H1 (cell line): ENCODE results near the gene ITGA8. TPM values are rescaled to one million over a fixed set of nuclear protein-coding genes. Genes with fewer than 3 reads are reported as not detected.

Experiments used
- EP300 ChIP-seq, 2 experiments: IDR thresholded peaks; 1 replicate in 1 of 2; 2 replicates in 1 of 2; pipeline ENCODE4 v1.6.1; 2011 to 2012; ENCODE audit warnings: low read depth in 2 of 2, low read length in 2 of 2, mild to moderate bottlenecking in 2 of 2, borderline replicate concordance in 1 of 2, inconsistent platforms in 1 of 2, moderate library complexity in 1 of 2
- FOSL1 ChIP-seq: IDR thresholded peaks from 2 replicates; pipeline ENCODE4 v1.6.1; 2011; ENCODE audit warnings: mild to moderate bottlenecking, low read depth, low read length, moderate library complexity; ENCODE audit not compliant: insufficient read depth
- MAFK ChIP-seq: IDR thresholded peaks from 2 replicates; pipeline ENCODE4 v1.6.1; 2012; ENCODE audit warnings: low read depth, mild to moderate bottlenecking, improper control_type of control experiment, low read length
- RNF2 ChIP-seq: fragments of 200-900, 300-1000 bp; sonication (generic); IDR thresholded peaks from 2 replicates; pipeline ENCODE4 v1.7.1; 2016; ENCODE audit warnings: borderline replicate concordance, low read depth, mild to moderate bottlenecking, antibody characterized with exemption, low read length; ENCODE audit not compliant: poor library complexity, severe bottlenecking; ENCODE audit errors: missing control alignments
- polyA plus RNA-seq, 7 experiments: library from polyadenylated mRNA; depleted of rRNA in 3 of 7; stranded (reverse) in 5 of 7; unstranded in 2 of 7; fragments of >200 nt in 5 of 7; fragments of 200-250 nt in 2 of 7; gene quantifications; 1 replicate in 5 of 7; 2 replicates in 1 of 7; 4 replicates in 1 of 7; pipeline versions ENCODE4 v1.2.1 to v1.2.3, GENCODE V29; 2011 to 2013; ENCODE audit warnings: missing spikeins in 2 of 7, mixed read lengths in 2 of 7
- total RNA-seq: library from RNA; stranded (reverse); fragmentation: NEBNext Ultra II Directional; extraction: Animal tissue kit (Norgen Biotek cat#: 25700); gene quantifications from 2 replicates; pipeline ENCODE4 v1.2.1, GENCODE V29; 2021
- TF ChIP-seq, protein P1 (sequence below): IDR thresholded peaks from 2 replicates; pipeline ENCODE4 v1.6.1; 2012; ENCODE audit warnings: inconsistent platforms

Gene ITGA8
- total and polyA plus RNA-seq, 2 of the 8 experiments (the other 6 are each of a cell fraction or from before 2014, with no cell fraction given): not detected

DNA sequence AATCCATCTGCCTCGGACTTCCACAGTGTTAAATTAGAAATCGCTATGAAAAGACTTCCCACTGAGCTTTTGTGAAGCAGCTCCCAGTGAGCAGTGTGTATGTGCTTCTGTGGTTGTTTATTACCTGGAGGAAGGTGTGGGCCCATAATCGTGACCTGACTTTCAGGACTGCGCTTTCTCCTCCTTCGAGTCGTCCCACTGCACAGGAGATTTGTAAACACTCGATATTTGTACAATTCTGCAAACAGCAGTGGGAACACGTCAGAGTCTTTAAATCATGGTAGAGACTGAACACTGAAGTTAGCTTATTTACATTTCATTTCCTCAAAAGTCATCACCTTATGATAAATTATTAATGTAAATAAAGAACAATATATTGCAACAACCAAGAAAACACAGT, 171.4 kb downstream of the ITGA8 start (continued):
- TF ChIP-seq EP300 (IDR thresholded peaks at IDR 0.05; ENCODE audit: borderline replicate concordance in 1 of 2, low read depth in 2 of 2, low read length in 2 of 2): no peak
- TF ChIP-seq, protein P1, sequence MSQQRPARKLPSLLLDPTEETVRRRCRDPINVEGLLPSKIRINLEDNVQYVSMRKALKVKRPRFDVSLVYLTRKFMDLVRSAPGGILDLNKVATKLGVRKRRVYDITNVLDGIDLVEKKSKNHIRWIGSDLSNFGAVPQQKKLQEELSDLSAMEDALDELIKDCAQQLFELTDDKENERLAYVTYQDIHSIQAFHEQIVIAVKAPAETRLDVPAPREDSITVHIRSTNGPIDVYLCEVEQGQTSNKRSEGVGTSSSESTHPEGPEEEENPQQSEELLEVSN: no peak
- no peak for TF ChIP-seq MAFK
- TF ChIP-seq FOSL1: no peak
- TF ChIP-seq RNF2: no peak
